8988T (cell line): Measurements from ENCODE around the gene HECTD4.

Source experiments
- DNase-seq: peaks from one replicate; pipeline ENCODE4 v3.0.0; 2011

Gene HECTD4

GRCh38 chr12:112196196-112196875 is 185.9 kb downstream of the HECTD4 start:
- no peak for DNase-seq

- DNase-seq = no peak
Measured at GRCh38 chr12:112194601-112195247, 187.5 kb downstream of the HECTD4 start.

DNA sequence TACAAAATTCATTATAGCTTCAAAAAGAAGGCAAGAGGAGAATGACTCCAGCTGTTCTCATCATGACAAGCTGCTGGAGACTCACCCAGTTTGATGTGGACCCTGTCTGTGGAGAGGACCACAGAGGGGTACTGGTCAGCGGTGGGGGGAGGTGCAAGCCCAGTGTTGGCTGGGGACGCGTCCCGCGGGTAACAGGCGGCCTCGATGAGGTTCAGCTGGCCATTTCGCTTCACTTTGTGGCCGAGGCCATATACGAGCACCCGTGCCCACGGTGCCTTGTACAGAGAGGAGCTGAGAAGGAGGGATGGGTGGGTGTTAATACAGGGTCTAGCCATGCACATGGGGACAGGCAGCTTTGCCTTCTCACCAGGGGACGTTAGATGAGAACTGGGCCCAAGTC is 189.8 kb downstream of the HECTD4 start:
- no peak for DNase-seq

DNA sequence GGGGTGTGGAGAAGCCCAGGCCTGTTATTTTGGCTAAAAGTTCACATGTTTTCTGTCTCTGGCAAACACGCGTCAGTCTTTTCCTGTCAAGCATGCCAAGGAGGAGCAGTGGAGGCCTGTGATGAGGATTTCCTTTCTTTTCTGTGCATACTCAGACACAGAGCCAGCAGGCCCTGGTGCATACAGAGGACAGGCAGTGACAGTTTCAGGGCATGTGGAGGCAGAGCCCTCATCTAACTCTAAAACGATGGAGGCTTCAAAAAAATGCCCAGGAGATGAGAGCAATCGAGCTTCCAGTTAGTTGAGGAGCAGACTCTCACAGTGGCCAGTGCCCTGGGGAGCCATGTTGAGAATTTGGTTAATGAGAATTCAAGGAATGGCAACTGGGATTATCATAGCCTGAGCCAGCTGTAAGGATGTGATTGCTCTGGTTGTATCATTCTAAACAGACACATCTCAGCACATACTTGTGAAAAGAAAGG is 190.3 kb downstream of the HECTD4 start:
- no peak for DNase-seq

GRCh38 chr12:112191201-112191600 is 191.0 kb downstream of the HECTD4 start:
- no peak for DNase-seq

- no peak for DNase-seq
Measured at GRCh38 chr12:112190231-112191025, 191.8 kb downstream of the HECTD4 start.

DNA sequence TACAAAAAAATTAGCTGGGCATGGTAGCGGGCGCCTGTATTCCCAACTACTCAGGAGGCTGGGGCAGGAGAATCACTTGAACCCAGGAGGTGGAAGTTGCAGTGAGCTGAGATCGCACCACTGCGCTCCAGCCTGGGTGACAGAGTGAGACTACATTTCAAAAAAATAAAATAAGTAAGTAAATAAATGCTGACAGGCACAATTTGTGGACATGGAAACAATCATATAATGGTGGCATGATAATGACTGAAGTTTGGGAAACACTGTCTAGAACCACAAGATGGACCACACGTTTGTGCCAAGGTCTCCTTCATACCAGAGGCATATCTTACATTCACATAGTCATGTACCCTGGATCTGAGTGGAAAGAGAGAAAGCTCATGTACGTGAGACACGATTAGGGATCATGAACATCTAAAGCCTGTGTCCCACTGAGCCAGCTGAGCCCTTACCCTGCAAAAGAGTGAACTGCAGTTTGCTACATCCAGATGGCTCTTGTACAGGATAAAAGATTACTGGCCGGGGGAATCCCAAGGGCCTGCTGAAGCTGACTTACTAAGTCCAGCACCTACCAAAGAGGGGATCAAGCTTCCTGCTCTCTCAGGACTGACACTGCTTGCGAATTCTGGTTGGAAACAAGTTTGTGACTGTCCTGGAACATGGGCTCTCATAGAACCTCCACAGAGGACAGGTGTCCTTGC is 194.0 kb downstream of the HECTD4 start:
- no peak for DNase-seq

GRCh38 chr12:112185093-112185923 is 196.9 kb downstream of the HECTD4 start:
- DNase-seq = no peak

DNA sequence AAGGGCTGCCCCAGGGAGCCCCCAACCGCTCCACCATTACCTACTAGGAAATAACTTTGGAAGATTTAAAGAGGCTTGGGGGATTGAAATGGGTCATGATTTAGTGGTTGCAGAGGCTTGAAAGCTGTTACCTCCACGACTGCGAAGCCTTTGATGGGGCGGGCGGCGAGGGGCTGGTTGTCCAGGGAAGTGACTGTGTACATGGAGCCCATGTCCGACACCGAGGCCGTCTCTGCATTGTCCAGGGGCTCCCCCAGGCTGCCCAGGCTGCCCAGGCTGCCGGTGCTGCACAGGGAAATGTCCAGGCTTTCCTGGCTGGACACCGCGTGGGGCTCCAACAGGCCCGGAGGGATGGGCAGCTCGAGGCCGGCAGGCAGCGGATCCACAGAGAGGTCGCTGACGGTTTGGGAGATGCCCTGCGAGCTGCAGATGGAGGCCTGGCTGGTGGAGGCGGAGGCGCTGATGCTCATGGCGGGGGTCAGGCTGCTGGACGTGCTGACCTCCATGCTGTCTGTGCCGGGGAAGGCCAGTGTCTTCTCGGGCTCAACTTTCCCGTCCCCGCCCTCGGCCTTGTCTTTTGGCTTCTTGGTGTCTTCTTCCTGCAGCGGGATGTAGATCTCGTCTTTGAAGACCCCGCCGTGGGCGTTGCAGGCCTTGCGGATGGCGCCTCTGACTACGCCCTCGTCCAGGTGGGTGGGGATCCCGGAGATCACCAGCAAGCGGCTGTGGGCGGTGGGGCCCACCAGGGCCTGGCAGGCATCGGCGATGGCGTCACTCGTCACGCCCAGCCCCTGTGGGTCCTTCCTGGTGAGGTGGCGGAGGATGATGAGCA is 198.0 kb downstream of the HECTD4 start:
- no peak for DNase-seq

DNA sequence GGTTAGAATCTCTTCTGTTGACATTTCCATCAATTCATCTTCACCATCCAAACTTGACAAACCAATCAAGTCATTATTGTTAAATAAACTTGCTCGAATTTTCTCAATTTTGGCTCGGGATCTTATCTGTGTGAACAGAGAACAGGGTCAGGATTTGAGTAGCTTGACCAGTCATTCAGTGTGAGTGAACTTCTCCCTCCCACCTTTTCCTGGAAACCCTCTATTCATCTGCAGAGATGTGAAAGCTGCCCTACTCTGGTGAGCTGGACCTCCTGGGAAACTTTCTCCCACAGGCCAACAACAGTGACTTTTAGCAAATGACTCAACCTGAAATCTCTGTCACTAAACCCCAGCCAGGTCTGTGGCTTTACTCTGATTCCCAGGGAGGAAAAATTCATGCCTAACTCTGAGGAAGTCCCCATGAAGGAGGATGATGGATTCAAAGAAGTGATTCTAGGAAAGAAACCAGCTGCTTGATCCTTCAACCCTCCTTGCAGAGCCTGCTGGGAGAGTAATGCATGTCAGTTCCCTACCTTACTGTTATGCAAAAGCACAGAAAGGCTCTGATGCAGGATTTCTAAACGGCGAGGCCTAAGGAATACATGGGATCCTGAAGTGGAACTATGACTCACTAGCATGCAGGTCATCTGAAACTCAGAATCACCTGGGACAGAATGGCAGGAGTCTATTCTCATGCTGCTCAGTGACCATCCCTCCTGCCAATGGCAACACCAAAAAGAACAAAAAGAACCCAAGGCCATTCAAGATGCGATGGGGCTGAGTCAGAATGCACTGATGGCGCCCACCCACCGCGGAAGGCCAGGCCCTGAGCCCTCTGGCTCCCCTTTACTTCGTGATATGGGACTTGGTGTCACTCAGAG is 198.8 kb downstream of the HECTD4 start:
- no peak for DNase-seq

DNA sequence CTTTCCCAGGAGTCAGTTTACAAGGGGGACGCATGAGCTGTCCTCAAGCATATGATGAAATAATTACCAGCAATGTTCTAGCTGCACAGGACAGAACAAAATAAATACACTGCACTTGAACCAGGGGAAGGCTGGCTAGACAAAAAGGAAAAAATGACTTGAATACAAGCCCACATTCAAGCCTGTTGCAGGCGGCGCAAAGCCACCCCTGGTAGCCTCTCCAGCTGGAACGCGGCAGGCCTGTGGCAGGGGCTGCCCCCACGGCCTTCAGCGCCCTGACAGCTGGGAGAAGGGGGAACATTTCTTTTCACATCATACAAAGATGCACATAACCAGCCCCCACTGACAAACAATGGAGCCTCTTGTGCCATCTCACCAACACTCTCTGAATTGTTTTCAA is 199.7 kb downstream of the HECTD4 start:
- no peak for DNase-seq

DNA sequence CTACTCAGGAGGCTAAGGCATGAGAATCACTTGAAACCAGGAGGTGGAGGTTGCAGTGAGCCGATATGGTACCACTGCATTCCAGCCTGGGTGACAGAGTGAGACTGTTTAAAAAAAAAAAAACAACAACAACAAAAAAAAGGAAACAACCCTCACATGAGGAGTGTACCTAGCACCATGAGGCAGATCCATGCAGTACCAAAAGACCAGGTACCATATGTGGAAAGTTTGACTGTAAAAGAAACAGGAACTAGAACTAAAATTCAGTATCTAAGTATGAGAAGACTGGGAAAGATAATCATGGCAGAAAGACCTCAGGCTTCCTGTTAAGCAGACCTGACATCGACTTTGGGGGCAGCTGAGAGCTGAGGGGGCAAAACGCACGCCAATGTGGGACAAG is 201.8 kb downstream of the HECTD4 start:
- DNase-seq = no peak

- DNase-seq = no peak
Measured at GRCh38 chr12:112179916-112180315, 202.3 kb downstream of the HECTD4 start.

- DNase-seq = no peak
Measured at GRCh38 chr12:112179341-112179740, 202.9 kb downstream of the HECTD4 start.

- no peak for DNase-seq
Measured at GRCh38 chr12:112178796-112179195, 203.4 kb downstream of the HECTD4 start.

- DNase-seq = no peak
Measured at GRCh38 chr12:112176321-112177010, 205.8 kb downstream of the HECTD4 start.

- DNase-seq = no peak
Measured at GRCh38 chr12:112175361-112176155, 206.7 kb downstream of the HECTD4 start.

GRCh38 chr12:112172556-112173324 is 209.5 kb downstream of the HECTD4 start:
- no peak for DNase-seq
